ENCODE results near the gene ZNF654. TPM values are rescaled to one million over a fixed set of nuclear protein-coding genes. Genes with fewer than 3 reads are reported as not detected.
A peak's percentile ranks its signal among the peaks of the same experiment; 100 is the strongest.

The ZNF654 gene
- total and polyA plus RNA-seq, 2 of the 13 experiments (the other 11 are each of a cell fraction or from before 2014, with no cell fraction given), result 1.8 to 4.1 TPM

- TF ChIP-seq, protein P1, sequence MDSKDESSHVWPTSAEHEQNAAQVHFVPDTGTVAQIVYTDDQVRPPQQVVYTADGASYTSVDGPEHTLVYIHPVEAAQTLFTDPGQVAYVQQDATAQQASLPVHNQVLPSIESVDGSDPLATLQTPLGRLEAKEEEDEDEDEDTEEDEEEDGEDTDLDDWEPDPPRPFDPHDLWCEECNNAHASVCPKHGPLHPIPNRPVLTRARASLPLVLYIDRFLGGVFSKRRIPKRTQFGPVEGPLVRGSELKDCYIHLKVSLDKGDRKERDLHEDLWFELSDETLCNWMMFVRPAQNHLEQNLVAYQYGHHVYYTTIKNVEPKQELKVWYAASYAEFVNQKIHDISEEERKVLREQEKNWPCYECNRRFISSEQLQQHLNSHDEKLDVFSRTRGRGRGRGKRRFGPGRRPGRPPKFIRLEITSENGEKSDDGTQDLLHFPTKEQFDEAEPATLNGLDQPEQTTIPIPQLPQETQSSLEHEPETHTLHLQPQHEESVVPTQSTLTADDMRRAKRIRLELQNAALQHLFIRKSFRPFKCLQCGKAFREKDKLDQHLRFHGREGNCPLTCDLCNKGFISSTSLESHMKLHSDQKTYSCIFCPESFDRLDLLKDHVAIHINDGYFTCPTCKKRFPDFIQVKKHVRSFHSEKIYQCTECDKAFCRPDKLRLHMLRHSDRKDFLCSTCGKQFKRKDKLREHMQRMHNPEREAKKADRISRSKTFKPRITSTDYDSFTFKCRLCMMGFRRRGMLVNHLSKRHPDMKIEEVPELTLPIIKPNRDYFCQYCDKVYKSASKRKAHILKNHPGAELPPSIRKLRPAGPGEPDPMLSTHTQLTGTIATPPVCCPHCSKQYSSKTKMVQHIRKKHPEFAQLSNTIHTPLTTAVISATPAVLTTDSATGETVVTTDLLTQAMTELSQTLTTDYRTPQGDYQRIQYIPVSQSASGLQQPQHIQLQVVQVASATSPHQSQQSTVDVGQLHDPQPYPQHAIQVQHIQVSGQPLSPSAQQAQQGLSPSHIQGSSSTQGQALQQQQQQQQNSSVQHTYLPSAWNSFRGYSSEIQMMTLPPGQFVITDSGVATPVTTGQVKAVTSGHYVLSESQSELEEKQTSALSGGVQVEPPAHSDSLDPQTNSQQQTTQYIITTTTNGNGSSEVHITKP (CRISPR knock-in tag; IDR thresholded peaks at IDR 0.05; ENCODE audit: low read depth), result no peak; the same call in 1 of the 2 replicates
- peak; percentile 36; the same call in 1 of the 2 replicates for TF ChIP-seq XBP1 (CRISPR knock-in tag; IDR thresholded peaks at IDR 0.05)
- 0 out of 2 replicates have a peak, but pooled peaks have one; percentile 53 for TF ChIP-seq ZNF572 (CRISPR knock-in tag; IDR thresholded peaks at IDR 0.05)
- TF ChIP-seq CBX5 (CRISPR knock-in tag; IDR thresholded peaks at IDR 0.05; ENCODE audit: borderline replicate concordance), result peak; percentile 96
- TF ChIP-seq NFKB2 (CRISPR knock-in tag; IDR thresholded peaks at IDR 0.05; ENCODE audit: borderline replicate concordance), result peak; percentile 41; the same call in 1 of the 2 replicates
- TF ChIP-seq NCOA2 (CRISPR knock-in tag; IDR thresholded peaks at IDR 0.05), result peak; percentile 29; the same call in 1 of the 2 replicates
- TF ChIP-seq RAD21 (CRISPR knock-in tag; IDR thresholded peaks at IDR 0.05), result no peak
- TF ChIP-seq, protein P2, sequence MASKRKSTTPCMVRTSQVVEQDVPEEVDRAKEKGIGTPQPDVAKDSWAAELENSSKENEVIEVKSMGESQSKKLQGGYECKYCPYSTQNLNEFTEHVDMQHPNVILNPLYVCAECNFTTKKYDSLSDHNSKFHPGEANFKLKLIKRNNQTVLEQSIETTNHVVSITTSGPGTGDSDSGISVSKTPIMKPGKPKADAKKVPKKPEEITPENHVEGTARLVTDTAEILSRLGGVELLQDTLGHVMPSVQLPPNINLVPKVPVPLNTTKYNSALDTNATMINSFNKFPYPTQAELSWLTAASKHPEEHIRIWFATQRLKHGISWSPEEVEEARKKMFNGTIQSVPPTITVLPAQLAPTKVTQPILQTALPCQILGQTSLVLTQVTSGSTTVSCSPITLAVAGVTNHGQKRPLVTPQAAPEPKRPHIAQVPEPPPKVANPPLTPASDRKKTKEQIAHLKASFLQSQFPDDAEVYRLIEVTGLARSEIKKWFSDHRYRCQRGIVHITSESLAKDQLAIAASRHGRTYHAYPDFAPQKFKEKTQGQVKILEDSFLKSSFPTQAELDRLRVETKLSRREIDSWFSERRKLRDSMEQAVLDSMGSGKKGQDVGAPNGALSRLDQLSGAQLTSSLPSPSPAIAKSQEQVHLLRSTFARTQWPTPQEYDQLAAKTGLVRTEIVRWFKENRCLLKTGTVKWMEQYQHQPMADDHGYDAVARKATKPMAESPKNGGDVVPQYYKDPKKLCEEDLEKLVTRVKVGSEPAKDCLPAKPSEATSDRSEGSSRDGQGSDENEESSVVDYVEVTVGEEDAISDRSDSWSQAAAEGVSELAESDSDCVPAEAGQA (IDR thresholded peaks at IDR 0.05; ENCODE audit: low read depth), result peak; percentile 79; the same call in 1 of the 2 replicates
- TF ChIP-seq, protein P2 (CRISPR knock-in tag; IDR thresholded peaks at IDR 0.05; ENCODE audit: borderline replicate concordance), result no peak
- 0 out of 2 replicates have a peak, but pooled peaks have one; percentile 48 for TF ChIP-seq ZNF546 (CRISPR knock-in tag; conservative IDR thresholded peaks at IDR 0.05)
- peak; percentile 91; the same call in 1 of the 2 replicates for TF ChIP-seq EEA1 (CRISPR knock-in tag; IDR thresholded peaks at IDR 0.05; ENCODE audit: borderline replicate concordance)
- TF ChIP-seq, protein P3, sequence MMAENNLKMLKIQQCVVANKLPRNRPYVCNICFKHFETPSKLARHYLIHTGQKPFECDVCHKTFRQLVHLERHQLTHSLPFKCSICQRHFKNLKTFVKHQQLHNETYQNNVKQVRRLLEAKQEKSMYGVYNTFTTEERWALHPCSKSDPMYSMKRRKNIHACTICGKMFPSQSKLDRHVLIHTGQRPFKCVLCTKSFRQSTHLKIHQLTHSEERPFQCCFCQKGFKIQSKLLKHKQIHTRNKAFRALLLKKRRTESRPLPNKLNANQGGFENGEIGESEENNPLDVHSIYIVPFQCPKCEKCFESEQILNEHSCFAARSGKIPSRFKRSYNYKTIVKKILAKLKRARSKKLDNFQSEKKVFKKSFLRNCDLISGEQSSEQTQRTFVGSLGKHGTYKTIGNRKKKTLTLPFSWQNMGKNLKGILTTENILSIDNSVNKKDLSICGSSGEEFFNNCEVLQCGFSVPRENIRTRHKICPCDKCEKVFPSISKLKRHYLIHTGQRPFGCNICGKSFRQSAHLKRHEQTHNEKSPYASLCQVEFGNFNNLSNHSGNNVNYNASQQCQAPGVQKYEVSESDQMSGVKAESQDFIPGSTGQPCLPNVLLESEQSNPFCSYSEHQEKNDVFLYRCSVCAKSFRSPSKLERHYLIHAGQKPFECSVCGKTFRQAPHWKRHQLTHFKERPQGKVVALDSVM (CRISPR knock-in tag; IDR thresholded peaks at IDR 0.05), result peak; percentile 60
- TF ChIP-seq SP140L (CRISPR knock-in tag; IDR thresholded peaks at IDR 0.05; ENCODE audit: borderline replicate concordance), result no peak
- TF ChIP-seq FOXO1 (CRISPR knock-in tag; IDR thresholded peaks at IDR 0.05), result no peak; the same call in 1 of the 2 replicates
These were observed 90.7 kb downstream of the ZNF654 start, which contains the start of gene C3orf38 (continued) for GRCh38 chr3:88149509-88150362.

Measured in HepG2 (cell line).